ENCODE results near the gene ITIH5. TPM values are rescaled to one million over a fixed set of nuclear protein-coding genes. Genes with fewer than 3 reads are reported as not detected.

The ITIH5 gene
- total and polyA plus RNA-seq, 9 of the 15 experiments (the other 6 are each of a cell fraction or from before 2014, with no cell fraction given) = 0.52 to 4.5 (median 2.6) TPM

- H3K4me1 ChIP-seq (replicated peaks in 1 of 2; ENCODE audit: control insufficient read depth in 2 of 2, insufficient read depth in 2 of 2, low read length in 2 of 2) = no peaks in the 10 kb centered on the region
- 2% methylated on average over 4 of the region's 4 CpGs for WGBS (ENCODE audit: insufficient coverage, low coverage, missing lambda C conversion rate)
- H3K4me3 ChIP-seq = no peak overlapping the region
- intact Hi-C loops (cut with micrococcal nuclease) (no loop called here), in situ Hi-C loops (cut with MboI) (no loop called here)
- H3K27ac ChIP-seq (ENCODE audit: extremely low read depth, low read depth, low read length) = no peak overlapping the region
- ChIA-PET POLR2A (no interaction called here), CTCF (ENCODE audit: low intra/inter-chr PET ratio) (no interaction called here)
- DNase-seq (ENCODE audit: extremely low read depth in 1 of 4, low spot score in 3 of 4) (no peak), FAIRE-seq (no peak), ATAC-seq (no peak)
- BruUV-seq (replicated peaks) = no TSS peak
- H2AFZ ChIP-seq (ENCODE audit: low read depth, low read length) = no peak overlapping the region
- H4K20me1 ChIP-seq (replicated peaks; ENCODE audit: control insufficient read depth, insufficient read depth, low read length) = no peaks in the 10 kb centered on the region; the same call in 1 of the 2 replicates
- H3K4me2 ChIP-seq (ENCODE audit: insufficient read depth, low read length) = no peak overlapping the region
- H3K9me1 ChIP-seq (ENCODE audit: control insufficient read depth, insufficient read depth, low read length) = no peaks in the 10 kb centered on the region
- H3K79me2 ChIP-seq (ENCODE audit: control insufficient read depth, insufficient read depth, low read length) = no peaks in the 10 kb centered on the region
- H3K9me3 ChIP-seq (replicated peaks; ENCODE audit: control insufficient read depth, insufficient read depth, low read depth, low read length) = no peaks in the 10 kb centered on the region
- H3K27me3 ChIP-seq (ENCODE audit: control insufficient read depth in 2 of 2, insufficient read depth in 2 of 2, low read length in 2 of 2) = peaks cover 2 to 23% of the 10 kb centered on the region in 2 experiments; a peak in 3 of 5 replicates
- no peak overlapping the region for H3K9ac ChIP-seq (ENCODE audit: insufficient read depth in 1 of 2, low read depth in 2 of 2, low read length in 2 of 2)
- no peaks in the 10 kb centered on the region for H3K36me3 ChIP-seq (ENCODE audit: control insufficient read depth, insufficient read depth, low read length)
- TF ChIP-seq CBFB (CRISPR knock-in tag; IDR thresholded peaks at IDR 0.05) (no peak), SMC3 (conservative IDR thresholded peaks at IDR 0.05; ENCODE audit: insufficient read depth, low read depth, low read length) (no peak), ZNF12 (CRISPR knock-in tag; IDR thresholded peaks at IDR 0.05) (no peak), ATF7 (IDR thresholded peaks at IDR 0.05) (no peak), FOXO4 (CRISPR knock-in tag; IDR thresholded peaks at IDR 0.05) (no peak), MITF (IDR thresholded peaks at IDR 0.05) (no peak)
- TF ChIP-seq, protein P1, sequence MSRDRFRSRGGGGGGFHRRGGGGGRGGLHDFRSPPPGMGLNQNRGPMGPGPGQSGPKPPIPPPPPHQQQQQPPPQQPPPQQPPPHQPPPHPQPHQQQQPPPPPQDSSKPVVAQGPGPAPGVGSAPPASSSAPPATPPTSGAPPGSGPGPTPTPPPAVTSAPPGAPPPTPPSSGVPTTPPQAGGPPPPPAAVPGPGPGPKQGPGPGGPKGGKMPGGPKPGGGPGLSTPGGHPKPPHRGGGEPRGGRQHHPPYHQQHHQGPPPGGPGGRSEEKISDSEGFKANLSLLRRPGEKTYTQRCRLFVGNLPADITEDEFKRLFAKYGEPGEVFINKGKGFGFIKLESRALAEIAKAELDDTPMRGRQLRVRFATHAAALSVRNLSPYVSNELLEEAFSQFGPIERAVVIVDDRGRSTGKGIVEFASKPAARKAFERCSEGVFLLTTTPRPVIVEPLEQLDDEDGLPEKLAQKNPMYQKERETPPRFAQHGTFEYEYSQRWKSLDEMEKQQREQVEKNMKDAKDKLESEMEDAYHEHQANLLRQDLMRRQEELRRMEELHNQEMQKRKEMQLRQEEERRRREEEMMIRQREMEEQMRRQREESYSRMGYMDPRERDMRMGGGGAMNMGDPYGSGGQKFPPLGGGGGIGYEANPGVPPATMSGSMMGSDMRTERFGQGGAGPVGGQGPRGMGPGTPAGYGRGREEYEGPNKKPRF (IDR thresholded peaks at IDR 0.05; ENCODE audit: low read depth, low read length) = no peak
- TF ChIP-seq, protein P2, sequence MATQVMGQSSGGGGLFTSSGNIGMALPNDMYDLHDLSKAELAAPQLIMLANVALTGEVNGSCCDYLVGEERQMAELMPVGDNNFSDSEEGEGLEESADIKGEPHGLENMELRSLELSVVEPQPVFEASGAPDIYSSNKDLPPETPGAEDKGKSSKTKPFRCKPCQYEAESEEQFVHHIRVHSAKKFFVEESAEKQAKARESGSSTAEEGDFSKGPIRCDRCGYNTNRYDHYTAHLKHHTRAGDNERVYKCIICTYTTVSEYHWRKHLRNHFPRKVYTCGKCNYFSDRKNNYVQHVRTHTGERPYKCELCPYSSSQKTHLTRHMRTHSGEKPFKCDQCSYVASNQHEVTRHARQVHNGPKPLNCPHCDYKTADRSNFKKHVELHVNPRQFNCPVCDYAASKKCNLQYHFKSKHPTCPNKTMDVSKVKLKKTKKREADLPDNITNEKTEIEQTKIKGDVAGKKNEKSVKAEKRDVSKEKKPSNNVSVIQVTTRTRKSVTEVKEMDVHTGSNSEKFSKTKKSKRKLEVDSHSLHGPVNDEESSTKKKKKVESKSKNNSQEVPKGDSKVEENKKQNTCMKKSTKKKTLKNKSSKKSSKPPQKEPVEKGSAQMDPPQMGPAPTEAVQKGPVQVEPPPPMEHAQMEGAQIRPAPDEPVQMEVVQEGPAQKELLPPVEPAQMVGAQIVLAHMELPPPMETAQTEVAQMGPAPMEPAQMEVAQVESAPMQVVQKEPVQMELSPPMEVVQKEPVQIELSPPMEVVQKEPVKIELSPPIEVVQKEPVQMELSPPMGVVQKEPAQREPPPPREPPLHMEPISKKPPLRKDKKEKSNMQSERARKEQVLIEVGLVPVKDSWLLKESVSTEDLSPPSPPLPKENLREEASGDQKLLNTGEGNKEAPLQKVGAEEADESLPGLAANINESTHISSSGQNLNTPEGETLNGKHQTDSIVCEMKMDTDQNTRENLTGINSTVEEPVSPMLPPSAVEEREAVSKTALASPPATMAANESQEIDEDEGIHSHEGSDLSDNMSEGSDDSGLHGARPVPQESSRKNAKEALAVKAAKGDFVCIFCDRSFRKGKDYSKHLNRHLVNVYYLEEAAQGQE (IDR thresholded peaks at IDR 0.05; ENCODE audit: borderline replicate concordance) = no peak
- TF ChIP-seq, protein P2 (CRISPR knock-in tag; IDR thresholded peaks at IDR 0.05; ENCODE audit: low read depth) = no peak
Observed at GRCh38 chr10:7567911-7568620, 98.7 kb downstream of the ITIH5 start.
